ENCODE results near the gene GRAMD1B.

Gene GRAMD1B

DNA sequence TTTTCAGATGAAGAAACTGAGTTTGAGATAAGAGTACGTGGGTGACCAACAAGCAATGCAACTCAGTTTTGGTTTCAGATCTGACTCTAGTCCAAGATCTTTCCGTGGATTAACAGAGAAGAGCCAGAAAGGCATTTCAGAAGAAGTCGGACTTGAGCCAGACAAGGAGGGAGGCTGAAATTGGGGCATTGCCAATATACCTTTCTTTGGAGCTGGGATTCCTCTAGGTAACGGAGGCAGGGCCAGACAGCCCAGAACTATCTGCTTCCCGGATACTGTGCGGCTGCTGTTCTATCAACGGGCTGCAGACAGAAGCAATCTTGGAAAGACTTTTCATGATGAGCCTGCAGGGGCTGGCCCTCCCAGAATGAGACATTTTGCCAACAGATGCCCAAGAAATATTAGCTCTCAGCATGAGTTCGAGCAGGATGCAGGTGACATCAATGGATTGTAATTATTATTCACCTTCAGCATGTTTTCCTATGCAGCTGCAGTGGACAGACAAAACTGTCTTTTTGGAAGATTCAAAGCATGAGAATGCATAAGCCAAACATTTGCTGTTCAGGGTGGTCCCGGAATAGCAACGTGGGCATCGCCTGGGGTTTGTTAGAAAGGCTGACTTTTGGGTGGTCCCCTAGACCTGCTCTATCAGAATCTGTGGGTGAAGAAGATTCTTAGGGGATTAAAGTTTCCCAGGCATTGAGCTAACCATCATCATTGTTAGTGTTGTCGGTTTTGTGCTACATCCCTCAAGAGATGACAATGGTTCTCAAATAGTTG, 128.7 kb downstream of the GRAMD1B start:
- TF ChIP-seq, protein P1, sequence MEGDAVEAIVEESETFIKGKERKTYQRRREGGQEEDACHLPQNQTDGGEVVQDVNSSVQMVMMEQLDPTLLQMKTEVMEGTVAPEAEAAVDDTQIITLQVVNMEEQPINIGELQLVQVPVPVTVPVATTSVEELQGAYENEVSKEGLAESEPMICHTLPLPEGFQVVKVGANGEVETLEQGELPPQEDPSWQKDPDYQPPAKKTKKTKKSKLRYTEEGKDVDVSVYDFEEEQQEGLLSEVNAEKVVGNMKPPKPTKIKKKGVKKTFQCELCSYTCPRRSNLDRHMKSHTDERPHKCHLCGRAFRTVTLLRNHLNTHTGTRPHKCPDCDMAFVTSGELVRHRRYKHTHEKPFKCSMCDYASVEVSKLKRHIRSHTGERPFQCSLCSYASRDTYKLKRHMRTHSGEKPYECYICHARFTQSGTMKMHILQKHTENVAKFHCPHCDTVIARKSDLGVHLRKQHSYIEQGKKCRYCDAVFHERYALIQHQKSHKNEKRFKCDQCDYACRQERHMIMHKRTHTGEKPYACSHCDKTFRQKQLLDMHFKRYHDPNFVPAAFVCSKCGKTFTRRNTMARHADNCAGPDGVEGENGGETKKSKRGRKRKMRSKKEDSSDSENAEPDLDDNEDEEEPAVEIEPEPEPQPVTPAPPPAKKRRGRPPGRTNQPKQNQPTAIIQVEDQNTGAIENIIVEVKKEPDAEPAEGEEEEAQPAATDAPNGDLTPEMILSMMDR (IDR thresholded peaks at IDR 0.05; ENCODE audit: insufficient read depth, low read length, poor library complexity, severe bottlenecking) = no peak
- no peak for DNase-seq (ENCODE audit: extremely low read depth, insufficient read length)
- Histone ChIP-seq H3K27me3 (replicated peaks; ENCODE audit: control insufficient read depth, insufficient read depth, low read length) (no peaks in the 10 kb centered on the region), H3K4me3 (replicated peaks; ENCODE audit: low read depth, low read length) (no peak overlapping the region), H3K36me3 (ENCODE audit: control insufficient read depth, insufficient read depth, low read length) (no peaks in the 10 kb centered on the region)

DNA sequence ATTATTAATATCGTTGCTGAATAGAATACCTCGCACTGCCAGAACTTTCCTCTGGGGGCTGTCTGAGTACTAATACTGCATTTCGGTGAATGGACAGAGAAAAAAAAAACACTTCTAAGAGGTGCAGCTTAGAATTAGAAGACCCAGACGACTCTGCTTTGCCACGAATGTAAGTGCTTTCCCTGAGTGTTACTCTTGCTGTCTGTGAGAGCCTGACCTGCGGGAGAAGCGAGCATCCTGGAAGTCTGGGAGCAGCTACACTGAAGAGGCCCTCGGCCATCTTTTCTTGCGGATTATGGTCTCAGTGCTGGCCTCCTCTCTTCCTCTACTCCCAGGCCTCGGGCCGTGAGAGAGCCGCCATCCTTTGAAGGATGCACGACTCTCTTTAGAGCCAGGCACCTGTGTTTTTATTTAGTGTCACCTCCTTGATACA, 129.5 kb downstream of the GRAMD1B start:
- H3K27me3 ChIP-seq (replicated peaks; ENCODE audit: control insufficient read depth, insufficient read depth, low read length) = no peaks in the 10 kb centered on the region
- DNase-seq (ENCODE audit: extremely low read depth, insufficient read length) = no peak
- no peaks in the 10 kb centered on the region for H3K36me3 ChIP-seq (ENCODE audit: control insufficient read depth, insufficient read depth, low read length)
- TF ChIP-seq, protein P1 (IDR thresholded peaks at IDR 0.05; ENCODE audit: insufficient read depth, low read length, poor library complexity, severe bottlenecking) = no peak
- H3K4me3 ChIP-seq (replicated peaks; ENCODE audit: low read depth, low read length) = no peak overlapping the region

DNA sequence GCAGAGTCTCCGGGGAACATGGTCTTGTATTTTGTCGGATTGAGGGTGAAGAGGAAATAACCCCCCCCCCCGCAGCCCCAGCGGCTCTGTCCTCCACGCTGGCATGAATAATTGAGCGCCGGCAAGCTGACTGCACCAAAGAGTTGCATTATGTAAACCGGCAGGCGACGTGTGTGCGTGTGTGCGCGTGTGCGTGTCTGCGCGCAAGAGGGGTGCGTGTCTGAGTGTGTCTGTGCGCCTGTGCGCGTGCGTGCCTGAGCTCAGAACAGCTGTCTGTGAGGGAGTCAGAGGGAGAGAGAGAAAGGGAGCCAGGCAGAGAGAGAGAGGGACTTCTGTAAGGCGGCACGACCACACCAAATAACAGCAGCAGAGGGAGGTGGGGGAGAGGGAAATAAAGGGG, 129.9 kb downstream of the GRAMD1B start:
- peak overlapping the region; percentile 53 for H3K4me3 ChIP-seq (replicated peaks; ENCODE audit: low read depth, low read length)
- TF ChIP-seq, protein P1 (IDR thresholded peaks at IDR 0.05; ENCODE audit: insufficient read depth, low read length, poor library complexity, severe bottlenecking) = no peak
- H3K27me3 ChIP-seq (replicated peaks; ENCODE audit: control insufficient read depth, insufficient read depth, low read length) = no peaks in the 10 kb centered on the region
- H3K36me3 ChIP-seq (ENCODE audit: control insufficient read depth, insufficient read depth, low read length) = no peaks in the 10 kb centered on the region
- DNase-seq (ENCODE audit: extremely low read depth, insufficient read length) = peak; percentile 51

DNA sequence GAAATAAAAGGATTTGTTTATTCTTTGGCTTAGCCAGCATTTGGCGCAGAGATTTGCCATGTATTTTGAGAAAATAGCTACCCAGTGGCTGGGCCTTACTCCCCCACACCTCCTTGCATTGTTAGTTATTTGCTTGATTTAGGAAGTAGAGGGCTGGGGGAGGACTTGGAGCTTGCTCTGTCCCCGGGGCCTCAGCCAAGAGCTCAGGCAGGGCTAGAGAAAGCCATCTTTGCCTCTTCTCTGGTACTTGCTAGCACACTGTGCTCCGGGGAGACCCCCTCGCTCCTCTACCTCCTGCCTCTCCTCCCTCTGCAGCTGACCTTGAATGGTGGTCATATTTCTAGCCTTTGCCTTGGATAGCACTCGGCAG, 131.3 kb downstream of the GRAMD1B start:
- no peaks in the 10 kb centered on the region for H3K36me3 ChIP-seq (ENCODE audit: control insufficient read depth, insufficient read depth, low read length)
- no peak overlapping the region for H3K4me3 ChIP-seq (replicated peaks; ENCODE audit: low read depth, low read length)
- DNase-seq (ENCODE audit: extremely low read depth, insufficient read length) = no peak
- TF ChIP-seq, protein P1 (IDR thresholded peaks at IDR 0.05; ENCODE audit: insufficient read depth, low read length, poor library complexity, severe bottlenecking) = no peak
- no peaks in the 10 kb centered on the region for H3K27me3 ChIP-seq (replicated peaks; ENCODE audit: control insufficient read depth, insufficient read depth, low read length)

DNA sequence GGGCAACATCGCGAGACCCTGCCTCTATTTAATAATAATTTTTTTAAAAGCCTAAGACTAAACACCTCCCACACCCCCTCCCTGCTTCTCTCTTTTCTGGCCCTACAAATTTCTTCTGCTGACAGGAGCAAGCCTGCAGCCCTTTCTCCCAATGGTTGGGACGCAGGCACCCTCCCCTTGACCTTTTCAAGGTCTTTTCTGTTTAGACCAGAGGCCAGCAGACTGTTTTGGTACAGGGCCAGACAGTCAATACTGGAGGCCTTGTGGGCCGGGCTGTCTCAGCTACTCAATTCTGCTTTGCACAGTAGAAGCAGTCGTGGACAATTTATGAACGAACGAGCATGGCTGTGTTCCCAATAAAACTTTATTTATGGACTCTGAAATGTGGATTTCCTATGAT, 132.1 kb downstream of the GRAMD1B start:
- Histone ChIP-seq H3K27me3 (replicated peaks; ENCODE audit: control insufficient read depth, insufficient read depth, low read length) (no peaks in the 10 kb centered on the region), H3K36me3 (ENCODE audit: control insufficient read depth, insufficient read depth, low read length) (no peaks in the 10 kb centered on the region), H3K4me3 (replicated peaks; ENCODE audit: low read depth, low read length) (no peak overlapping the region)
- DNase-seq (ENCODE audit: extremely low read depth, insufficient read length) = no peak
- TF ChIP-seq, protein P1 (IDR thresholded peaks at IDR 0.05; ENCODE audit: insufficient read depth, low read length, poor library complexity, severe bottlenecking) = no peak

All from GM06990 (cell line).